Activated T-cell treated with anti-CD3 and anti-CD28 coated beads, Interleukin-2, amount 50 U/mL, for 48 hours (primary cell): ENCODE data around the gene PBX1.

ENCODE experiments used
- DNase-seq, 2 experiments: peaks; one replicate each; pipeline ENCODE4 v3.0.0-alpha.2; 2020

PBX1 gene

GRCh38 chr1:164564378-164564777 is 5.4 kb downstream of the PBX1 start:
- DNase-seq, result no peak

GRCh38 chr1:164565357-164565756 is 6.4 kb downstream of the PBX1 start:
- no peak for DNase-seq

- DNase-seq, result no peak
These were observed 8.8 kb downstream of the PBX1 start for GRCh38 chr1:164567774-164568173.

- DNase-seq, result no peak
These were observed 10.3 kb downstream of the PBX1 start for GRCh38 chr1:164569241-164569640.

GRCh38 chr1:164569866-164570265 is 10.9 kb downstream of the PBX1 start:
- no peak for DNase-seq

- DNase-seq, result no peak
These were observed 12.3 kb downstream of the PBX1 start for GRCh38 chr1:164571333-164571732.

- DNase-seq, result no peak
These were observed 16.4 kb downstream of the PBX1 start for GRCh38 chr1:164575356-164575886.

- no peak for DNase-seq
These were observed 17.6 kb downstream of the PBX1 start for GRCh38 chr1:164576291-164577271.

GRCh38 chr1:164577291-164577690 is 18.3 kb downstream of the PBX1 start:
- no peak for DNase-seq

- DNase-seq, result no peak
These were observed 19.7 kb downstream of the PBX1 start for GRCh38 chr1:164578479-164579200.

GRCh38 chr1:164579381-164579780 is 20.4 kb downstream of the PBX1 start:
- no peak for DNase-seq

GRCh38 chr1:164581762-164582161 is 22.8 kb downstream of the PBX1 start:
- no peak for DNase-seq

- DNase-seq, result no peak
These were observed 24.2 kb downstream of the PBX1 start for GRCh38 chr1:164583196-164583595.

GRCh38 chr1:164583835-164584539 is 25.0 kb downstream of the PBX1 start:
- no peak for DNase-seq

- no peak for DNase-seq
These were observed 27.6 kb downstream of the PBX1 start for GRCh38 chr1:164586591-164586990.

- no peak for DNase-seq
These were observed 28.9 kb downstream of the PBX1 start for GRCh38 chr1:164587617-164588501.

- no peak for DNase-seq
These were observed 29.7 kb downstream of the PBX1 start for GRCh38 chr1:164588516-164589341.

GRCh38 chr1:164589408-164589807 is 30.4 kb downstream of the PBX1 start:
- DNase-seq, result no peak

GRCh38 chr1:164589961-164590507 is 31.1 kb downstream of the PBX1 start:
- no peak for DNase-seq

- DNase-seq, result no peak
These were observed 31.6 kb downstream of the PBX1 start for GRCh38 chr1:164590592-164590991.

GRCh38 chr1:164591858-164592257 is 32.9 kb downstream of the PBX1 start:
- DNase-seq, result no peak
